GM12872 (cell line): ENCODE data around the gene IRAK3.

ENCODE experiments used
- TF ChIP-seq, protein P1 (sequence below): IDR thresholded peaks from 3 replicates; pipeline ENCODE4 v1.5.1; 2011; ENCODE audit warnings: low read depth, mild to moderate bottlenecking, low read length, moderate library complexity; ENCODE audit not compliant: insufficient read depth

Gene IRAK3

DNA sequence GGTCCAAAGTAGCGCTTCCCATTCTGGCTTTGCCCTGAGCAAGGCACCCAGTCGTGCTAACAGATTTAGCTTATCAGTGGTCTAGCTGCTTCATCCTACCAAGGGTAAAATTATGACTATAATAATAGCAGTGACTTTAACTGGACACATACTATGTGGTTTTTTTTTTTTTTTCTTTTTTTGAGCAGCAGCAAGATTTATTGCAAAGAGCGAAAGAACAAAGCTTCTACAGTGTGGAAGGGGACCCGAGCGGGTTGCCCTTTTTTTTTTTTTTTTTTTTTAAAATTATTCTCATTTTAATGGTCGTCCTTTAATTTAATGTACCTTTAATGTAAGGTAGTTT lies 113.8 kb downstream of the IRAK3 start:
- TF ChIP-seq, protein P1, sequence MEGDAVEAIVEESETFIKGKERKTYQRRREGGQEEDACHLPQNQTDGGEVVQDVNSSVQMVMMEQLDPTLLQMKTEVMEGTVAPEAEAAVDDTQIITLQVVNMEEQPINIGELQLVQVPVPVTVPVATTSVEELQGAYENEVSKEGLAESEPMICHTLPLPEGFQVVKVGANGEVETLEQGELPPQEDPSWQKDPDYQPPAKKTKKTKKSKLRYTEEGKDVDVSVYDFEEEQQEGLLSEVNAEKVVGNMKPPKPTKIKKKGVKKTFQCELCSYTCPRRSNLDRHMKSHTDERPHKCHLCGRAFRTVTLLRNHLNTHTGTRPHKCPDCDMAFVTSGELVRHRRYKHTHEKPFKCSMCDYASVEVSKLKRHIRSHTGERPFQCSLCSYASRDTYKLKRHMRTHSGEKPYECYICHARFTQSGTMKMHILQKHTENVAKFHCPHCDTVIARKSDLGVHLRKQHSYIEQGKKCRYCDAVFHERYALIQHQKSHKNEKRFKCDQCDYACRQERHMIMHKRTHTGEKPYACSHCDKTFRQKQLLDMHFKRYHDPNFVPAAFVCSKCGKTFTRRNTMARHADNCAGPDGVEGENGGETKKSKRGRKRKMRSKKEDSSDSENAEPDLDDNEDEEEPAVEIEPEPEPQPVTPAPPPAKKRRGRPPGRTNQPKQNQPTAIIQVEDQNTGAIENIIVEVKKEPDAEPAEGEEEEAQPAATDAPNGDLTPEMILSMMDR: no peak
